ENCODE results near the gene CTPS2. TPM values are rescaled to one million over a fixed set of nuclear protein-coding genes. Genes with fewer than 3 reads are reported as not detected.
A peak's percentile ranks its signal among the peaks of the same experiment; 100 is the strongest.
"Not testable (repeated sequence)": the region's sequence is repeated elsewhere in the genome, so short reads cannot be mapped to it uniquely, and the experiment has no call there.

CTPS2 gene
- total RNA-seq, 1 experiment from 2014 or later = 25.0 TPM

- intact Hi-C loops (cut with micrococcal nuclease) = no loop called here
- Histone ChIP-seq H3K4me1 (ENCODE audit: insufficient read depth, low read length) (no peaks in the 10 kb centered on the region), H3F3A (ENCODE audit: low read length, unreplicated experiment) (no peaks in the 10 kb centered on the region), H3K27me3 (ENCODE audit: low read length) (no peaks in the 10 kb centered on the region), H3K79me2 (ENCODE audit: low read length) (no peaks in the 10 kb centered on the region), H3K4me3 (ENCODE audit: low read length) (no peak overlapping the region), H2AFZ (ENCODE audit: low read length) (no peak overlapping the region), H3K36me3 (ENCODE audit: low read depth, low read length) (peaks cover 7% of the 10 kb centered on the region; the same call in 1 of the 2 replicates), H3K4me2 (ENCODE audit: low read length) (no peak overlapping the region), H4K20me1 (ENCODE audit: low read length) (no peaks in the 10 kb centered on the region), H3K27ac (ENCODE audit: low read length) (no peak overlapping the region), H3K9ac (ENCODE audit: low read length) (no peak overlapping the region), H3K9me2 (replicated peaks; ENCODE audit: low read length) (no peaks in the 10 kb centered on the region), H3K9me3 (ENCODE audit: low read length) (no peaks in the 10 kb centered on the region)
- CTCF ChIA-PET = no interaction called here
- no peak for ATAC-seq
- TF ChIP-seq CTCF (conservative IDR thresholded peaks at IDR 0.05; ENCODE audit: low read depth, low read length) (no peak), EZH2 (IDR thresholded peaks at IDR 0.05; ENCODE audit: low read length, unreplicated experiment) (no peak), EZH2phosphoT487 (IDR thresholded peaks at IDR 0.05; ENCODE audit: borderline replicate concordance, low read length) (no peak)
- DNase-seq = no peak
- POLR2A ChIA-PET (ENCODE audit: unreplicated experiment) = no interaction called here
- no TSS peak for BruUV-seq (replicated peaks)
Observed at GRCh38 chrX:16618422-16618821, 94.0 kb downstream of the CTPS2 start.

GRCh38 chrX:16617382-16617781 lies 95.1 kb downstream of the CTPS2 start:
- H3K36me3 ChIP-seq (ENCODE audit: low read depth, low read length) = peaks cover 7% of the 10 kb centered on the region; the same call in 1 of the 2 replicates
- H3K4me3 ChIP-seq (ENCODE audit: low read length) = no peak overlapping the region
- no peaks in the 10 kb centered on the region for H3K4me1 ChIP-seq (ENCODE audit: insufficient read depth, low read length)
- ChIA-PET POLR2A (ENCODE audit: unreplicated experiment) (no interaction called here), CTCF (interaction anchor here (0.7 kb wide), 1 partner anchor 642 kb away, joined by 3 read pairs; no protein-coding TSS in a partner anchor)
- no peak overlapping the region for H3K4me2 ChIP-seq (ENCODE audit: low read length)
- H3K9me3 ChIP-seq (ENCODE audit: low read length) = no peaks in the 10 kb centered on the region
- ATAC-seq (no peak), DNase-seq (no peak)
- no peak overlapping the region for H2AFZ ChIP-seq (ENCODE audit: low read length)
- intact Hi-C loops (cut with micrococcal nuclease) = no loop called here
- H4K20me1 ChIP-seq (ENCODE audit: low read length) = no peaks in the 10 kb centered on the region
- no peak for TF ChIP-seq CTCF (conservative IDR thresholded peaks at IDR 0.05; ENCODE audit: low read depth, low read length)
- no peak for TF ChIP-seq EZH2phosphoT487 (IDR thresholded peaks at IDR 0.05; ENCODE audit: borderline replicate concordance, low read length)
- TF ChIP-seq EZH2 (IDR thresholded peaks at IDR 0.05; ENCODE audit: low read length, unreplicated experiment) = no peak
- BruUV-seq (replicated peaks) = no TSS peak
- no peak overlapping the region for H3K9ac ChIP-seq (ENCODE audit: low read length)
- H3F3A ChIP-seq (ENCODE audit: low read length, unreplicated experiment) = no peaks in the 10 kb centered on the region
- no peaks in the 10 kb centered on the region for H3K9me2 ChIP-seq (replicated peaks; ENCODE audit: low read length)
- peak overlapping the region; percentile 3; the same call in 1 of the 2 replicates for H3K27ac ChIP-seq (ENCODE audit: low read length)
- no peaks in the 10 kb centered on the region for H3K27me3 ChIP-seq (ENCODE audit: low read length)
- no peaks in the 10 kb centered on the region for H3K79me2 ChIP-seq (ENCODE audit: low read length)

- Histone ChIP-seq H3K4me2 (ENCODE audit: low read length) (no peak overlapping the region), H3F3A (ENCODE audit: low read length, unreplicated experiment) (peaks cover 5% of the 10 kb centered on the region), H3K9me2 (replicated peaks; ENCODE audit: low read length) (no peaks in the 10 kb centered on the region), H3K4me1 (ENCODE audit: insufficient read depth, low read length) (peaks cover 25% of the 10 kb centered on the region), H2AFZ (ENCODE audit: low read length) (no peak overlapping the region), H3K27me3 (ENCODE audit: low read length) (no peaks in the 10 kb centered on the region), H3K9me3 (ENCODE audit: low read length) (no peaks in the 10 kb centered on the region), H3K36me3 (ENCODE audit: low read depth, low read length) (peaks cover 5% of the 10 kb centered on the region; the same call in 1 of the 2 replicates), H3K9ac (ENCODE audit: low read length) (no peak overlapping the region), H3K79me2 (ENCODE audit: low read length) (no peaks in the 10 kb centered on the region), H3K27ac (ENCODE audit: low read length) (0 out of 2 replicates have a peak overlapping the region, but pooled peaks have one; percentile 97), H3K4me3 (ENCODE audit: low read length) (no peak overlapping the region), H4K20me1 (ENCODE audit: low read length) (no peaks in the 10 kb centered on the region)
- ATAC-seq = no peak
- CTCF ChIA-PET = no interaction called here
- intact Hi-C loops (cut with micrococcal nuclease) = no loop called here
- no peak for DNase-seq
- POLR2A ChIA-PET (ENCODE audit: unreplicated experiment) = no interaction called here
- TF ChIP-seq CTCF (conservative IDR thresholded peaks at IDR 0.05; ENCODE audit: low read depth, low read length) (no peak), EZH2phosphoT487 (IDR thresholded peaks at IDR 0.05; ENCODE audit: borderline replicate concordance, low read length) (no peak), EZH2 (IDR thresholded peaks at IDR 0.05; ENCODE audit: low read length, unreplicated experiment) (no peak)
- no TSS peak for BruUV-seq (replicated peaks)
Observed at GRCh38 chrX:16612257-16612897, 100.1 kb downstream of the CTPS2 start.

GRCh38 chrX:16610654-16611053 lies 101.8 kb downstream of the CTPS2 start:
- DNase-seq; H2AFZ ChIP-seq (ENCODE audit: low read length); H3K9me2 ChIP-seq (replicated peaks; ENCODE audit: low read length); H3K36me3 ChIP-seq (ENCODE audit: low read depth, low read length); H3K79me2 ChIP-seq (ENCODE audit: low read length); H3K9me3 ChIP-seq (ENCODE audit: low read length); CTCF ChIA-PET; H3K27me3 ChIP-seq (ENCODE audit: low read length); H3F3A ChIP-seq (ENCODE audit: low read length, unreplicated experiment); H3K4me3 ChIP-seq (ENCODE audit: low read length); H4K20me1 ChIP-seq (ENCODE audit: low read length); ATAC-seq: not testable (repeated sequence)
- H3K4me1 ChIP-seq (ENCODE audit: insufficient read depth, low read length) = peaks cover 25% of the 10 kb centered on the region
- intact Hi-C loops (cut with micrococcal nuclease) = loop anchor here (2.0 kb wide), 1 partner anchor 42 kb away; no protein-coding TSS in a partner anchor
- peak overlapping the region; percentile 85 for H3K9ac ChIP-seq (ENCODE audit: low read length)
- POLR2A ChIA-PET (ENCODE audit: unreplicated experiment) = interaction anchor here (0.5 to 0.6 kb wide), 2 partner anchors 56 to 142 kb away, joined by 6 to 25 read pairs; no protein-coding TSS in a partner anchor
- H3K27ac ChIP-seq (ENCODE audit: low read length) = peak overlapping the region; percentile 97
- peak overlapping the region; percentile 50 for H3K4me2 ChIP-seq (ENCODE audit: low read length)
- BruUV-seq (replicated peaks) = TSS peak; percentile 97
